Keratinocyte (primary cell): ENCODE results near the gene NACAD. TPM values are rescaled to one million over a fixed set of nuclear protein-coding genes. Genes with fewer than 3 reads are reported as not detected.

ENCODE experiments used
- DNase-seq: peaks from one replicate; pipeline ENCODE4 v3.0.0-alpha.2; 2011; ENCODE audit warnings: low read depth, missing footprints, low spot score
- FAIRE-seq: peaks from 2 replicates; lab custom pipeline; 2011; peaks lifted over from hg19 to GRCh38; lab: Jason Lieb, UNC
- H2AFZ ChIP-seq: 2 replicates; pipeline ENCODE4 v1.6.0; 2012; ENCODE audit warnings: low read length, control low read depth, inconsistent platforms; ENCODE audit not compliant: control insufficient read depth
- H3K27ac ChIP-seq: 2 replicates; pipeline ENCODE4 v1.5.1; 2011; ENCODE audit warnings: low read length; ENCODE audit not compliant: control insufficient read depth, insufficient read depth
- H3K27me3 ChIP-seq: 3 replicates; pipeline ENCODE4 v1.6.0; 2011; ENCODE audit warnings: low read length; ENCODE audit not compliant: control insufficient read depth, insufficient read depth; ENCODE audit errors: extremely low read depth
- H3K36me3 ChIP-seq, 2 experiments: 2 replicates in 1 of 2; 3 replicates in 1 of 2; pipeline ENCODE4 v1.5.1; 2011; ENCODE audit warnings: low read length in 2 of 2, mild to moderate bottlenecking in 1 of 2; ENCODE audit not compliant: control insufficient read depth in 2 of 2, insufficient read depth in 2 of 2; ENCODE audit errors: extremely low read depth in 1 of 2
- H3K4me1 ChIP-seq: 3 replicates; pipeline ENCODE4 v1.5.1; 2011; ENCODE audit warnings: low read length; ENCODE audit not compliant: control insufficient read depth, insufficient read depth; ENCODE audit errors: extremely low read depth
- H3K4me2 ChIP-seq: 3 replicates; pipeline ENCODE4 v1.6.0; 2011; ENCODE audit warnings: low read depth, low read length; ENCODE audit not compliant: control insufficient read depth, insufficient read depth; ENCODE audit errors: extremely low read depth
- H3K4me3 ChIP-seq, 3 experiments: fragments of 200-600 bp in 1 of 3; sonication (generic) in 1 of 3; 2 replicates in 2 of 3; 3 replicates in 1 of 3; pipeline ENCODE4 v1.5.1; 2011 to 2016; ENCODE audit warnings: low read length in 3 of 3, mild to moderate bottlenecking in 3 of 3, control low read depth in 2 of 3, inconsistent platforms in 1 of 3, low read depth in 1 of 3, mixed read lengths in 1 of 3, mixed run types in 1 of 3, moderate library complexity in 1 of 3; ENCODE audit not compliant: control insufficient read depth in 2 of 3, insufficient read depth in 2 of 3; ENCODE audit errors: extremely low read depth in 1 of 3
- H3K79me2 ChIP-seq: 2 replicates; pipeline ENCODE4 v1.6.0; 2012; ENCODE audit warnings: low read length; ENCODE audit not compliant: control insufficient read depth, insufficient read depth
- H3K9ac ChIP-seq: 3 replicates; pipeline ENCODE4 v1.6.0; 2011; ENCODE audit warnings: low read length; ENCODE audit not compliant: control insufficient read depth, insufficient read depth; ENCODE audit errors: extremely low read depth
- H3K9me1 ChIP-seq: 3 replicates; pipeline ENCODE4 v1.6.0; 2011; ENCODE audit warnings: low read length; ENCODE audit not compliant: control insufficient read depth, insufficient read depth; ENCODE audit errors: extremely low read depth
- H3K9me3 ChIP-seq: 2 replicates; pipeline ENCODE4 v1.5.1; 2012; ENCODE audit warnings: low read depth, low read length; ENCODE audit not compliant: control insufficient read depth
- H4K20me1 ChIP-seq: 3 replicates; pipeline ENCODE4 v1.6.0; 2011; ENCODE audit warnings: low read length; ENCODE audit not compliant: control insufficient read depth, insufficient read depth; ENCODE audit errors: extremely low read depth
- CTCF ChIP-seq, 3 experiments: IDR thresholded peaks in 1 of 3; conservative IDR thresholded peaks in 1 of 3; optimal IDR thresholded peaks in 1 of 3; 2 replicates in 2 of 3; 3 replicates in 1 of 3; pipeline versions ENCODE3 to v1.5.1; 2011; ENCODE audit warnings: low read length in 3 of 3, mild to moderate bottlenecking in 3 of 3, moderate library complexity in 2 of 3, control low read depth in 1 of 3, inconsistent platforms in 1 of 3; ENCODE audit not compliant: insufficient read depth in 2 of 3; ENCODE audit errors: extremely low read depth in 1 of 3
- EZH2 ChIP-seq: IDR thresholded peaks from one replicate; pipeline ENCODE4 v1.6.1; 2012; ENCODE audit warnings: inconsistent platforms, mild to moderate bottlenecking, low read length, moderate library complexity
- dilution Hi-C: fragments of 300-500 bp; cut with MboI; formaldehyde crosslinking; loops from one replicate; pipeline ENCODE4 v1.7.0; 2020; ENCODE audit warnings: low sequenced_read_pairs; ENCODE audit not compliant: extremely low pct_ligation_motif_present
- polyA plus RNA-seq, 5 experiments: library from polyadenylated mRNA; depleted of rRNA in 3 of 5; stranded (reverse) in 3 of 5; stranded (forward) in 1 of 5; unstranded in 1 of 5; fragments of >200 nt; gene quantifications; 1 replicate in 1 of 5; 2 replicates in 3 of 5; 3 replicates in 1 of 5; pipeline versions ENCODE4 v1.2.1 to v1.2.3, GENCODE V29; 2011 to 2012; ENCODE audit warnings: missing spikeins in 2 of 5, low read depth in 1 of 5, low replicate concordance in 1 of 5

The NACAD gene
- polyA plus RNA-seq, 1 donor (not counting 4 experiments of a cell fraction or from before 2014, with no cell fraction given), result 0.14 TPM

GRCh38 chr7:45055594-45056219 lies 33.1 kb downstream of the NACAD start:
- H3K9me3 ChIP-seq, result no peaks in the 10 kb centered on the region
- H3K27me3 ChIP-seq, result no peaks in the 10 kb centered on the region
- no peak overlapping the region for H3K27ac ChIP-seq
- DNase-seq (no peak), FAIRE-seq (no peak)
- peaks cover 0 to 8% of the 10 kb centered on the region in 2 experiments for H3K36me3 ChIP-seq
- peaks cover 42% of the 10 kb centered on the region for H3K79me2 ChIP-seq
- no peak overlapping the region for H3K4me2 ChIP-seq
- dilution Hi-C loops, result no loop called here
- no peak overlapping the region for H3K4me3 ChIP-seq
- H3K9me1 ChIP-seq, result no peaks in the 10 kb centered on the region
- no peak overlapping the region for H3K9ac ChIP-seq
- no peak for TF ChIP-seq CTCF (optimal IDR thresholded peaks at IDR 0.05 in 1 of 3, IDR thresholded peaks at IDR 0.05 in 1 of 3, conservative IDR thresholded peaks at IDR 0.05 in 1 of 3; ENCODE audit: extremely low read depth in 1 of 3, insufficient read depth in 2 of 3, low read length in 3 of 3)
- TF ChIP-seq EZH2, result no peak
- no peaks in the 10 kb centered on the region for H4K20me1 ChIP-seq
- H2AFZ ChIP-seq, result no peak overlapping the region
- no peaks in the 10 kb centered on the region for H3K4me1 ChIP-seq

- H3K9ac ChIP-seq, result no peak overlapping the region
- no peaks in the 10 kb centered on the region for H3K9me1 ChIP-seq
- FAIRE-seq (no peak), DNase-seq (no peak)
- no peaks in the 10 kb centered on the region for H3K9me3 ChIP-seq
- H3K4me2 ChIP-seq, result no peak overlapping the region
- H3K4me3 ChIP-seq, result no peak overlapping the region
- TF ChIP-seq CTCF (optimal IDR thresholded peaks at IDR 0.05 in 1 of 3, IDR thresholded peaks at IDR 0.05 in 1 of 3, conservative IDR thresholded peaks at IDR 0.05 in 1 of 3; ENCODE audit: extremely low read depth in 1 of 3, insufficient read depth in 2 of 3, low read length in 3 of 3), result no peak
- no peak for TF ChIP-seq EZH2
- dilution Hi-C loops, result no loop called here
- no peaks in the 10 kb centered on the region for H3K4me1 ChIP-seq
- peaks cover 38% of the 10 kb centered on the region for H3K79me2 ChIP-seq
- no peak overlapping the region for H3K27ac ChIP-seq
- peaks cover 0 to 8% of the 10 kb centered on the region in 2 experiments for H3K36me3 ChIP-seq
- no peak overlapping the region for H2AFZ ChIP-seq
- H3K27me3 ChIP-seq, result no peaks in the 10 kb centered on the region
- H4K20me1 ChIP-seq, result no peaks in the 10 kb centered on the region
Measured at GRCh38 chr7:45055016-45055415, 33.8 kb downstream of the NACAD start.
